ENCODE results near the gene NFAT5.

NFAT5 gene

DNA sequence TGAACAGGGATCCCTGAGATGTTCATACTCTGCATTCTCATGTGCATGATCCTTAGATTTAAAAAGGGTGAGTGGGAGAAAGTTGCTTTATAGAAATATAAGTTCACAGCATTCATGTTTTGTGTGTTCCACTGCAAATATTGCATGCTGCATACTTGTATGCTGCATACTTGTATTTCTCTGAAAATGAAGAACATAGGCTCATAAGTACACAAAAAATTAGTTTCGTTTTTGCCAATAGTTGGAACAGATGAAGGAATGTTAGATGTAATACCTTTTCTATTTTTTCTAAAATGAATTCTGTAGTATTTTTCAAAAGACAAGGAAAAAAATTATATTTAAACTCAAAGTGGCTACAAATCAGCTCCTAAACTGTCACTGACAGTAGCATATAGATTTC lies 79.0 kb downstream of the NFAT5 start:
- DNase-seq (ENCODE audit: low read depth): no peak

DNA sequence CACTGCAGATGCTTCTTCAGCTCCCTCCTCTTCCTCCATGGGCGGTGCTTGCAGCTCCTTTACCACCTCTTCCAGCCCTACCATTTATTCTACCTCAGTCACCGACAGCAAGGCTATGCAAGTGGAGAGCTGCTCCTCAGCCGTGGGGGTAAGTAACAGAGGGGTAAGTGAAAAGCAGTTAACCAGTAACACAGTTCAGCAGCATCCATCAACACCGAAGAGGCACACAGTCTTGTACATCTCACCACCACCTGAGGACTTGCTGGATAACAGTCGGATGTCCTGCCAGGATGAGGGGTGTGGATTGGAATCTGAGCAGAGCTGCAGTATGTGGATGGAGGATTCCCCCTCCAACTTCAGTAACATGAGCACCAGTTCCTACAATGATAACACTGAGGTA lies 81.3 kb downstream of the NFAT5 start:
- DNase-seq (ENCODE audit: low read depth): no peak

DNA sequence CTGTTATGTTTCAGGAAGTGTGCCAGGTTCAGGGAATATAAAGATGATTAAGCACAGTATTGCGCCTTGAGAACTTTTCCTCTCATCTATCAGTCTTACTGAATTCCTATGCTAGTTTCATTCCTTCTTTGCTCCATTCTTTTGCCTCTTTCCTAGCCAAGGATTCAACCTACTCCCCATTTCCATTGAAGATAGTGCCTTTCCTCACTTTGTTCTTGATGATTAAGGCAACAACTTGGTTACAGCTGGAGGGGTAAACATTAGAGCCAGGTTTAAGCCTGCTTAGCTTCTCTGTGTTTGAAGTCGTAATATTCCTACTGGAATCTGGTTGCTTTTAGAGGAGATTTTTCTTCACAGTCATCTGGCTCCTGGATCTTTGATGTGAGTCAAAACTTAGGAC lies 85.5 kb downstream of the NFAT5 start:
- no peak for DNase-seq (ENCODE audit: low read depth)

DNA sequence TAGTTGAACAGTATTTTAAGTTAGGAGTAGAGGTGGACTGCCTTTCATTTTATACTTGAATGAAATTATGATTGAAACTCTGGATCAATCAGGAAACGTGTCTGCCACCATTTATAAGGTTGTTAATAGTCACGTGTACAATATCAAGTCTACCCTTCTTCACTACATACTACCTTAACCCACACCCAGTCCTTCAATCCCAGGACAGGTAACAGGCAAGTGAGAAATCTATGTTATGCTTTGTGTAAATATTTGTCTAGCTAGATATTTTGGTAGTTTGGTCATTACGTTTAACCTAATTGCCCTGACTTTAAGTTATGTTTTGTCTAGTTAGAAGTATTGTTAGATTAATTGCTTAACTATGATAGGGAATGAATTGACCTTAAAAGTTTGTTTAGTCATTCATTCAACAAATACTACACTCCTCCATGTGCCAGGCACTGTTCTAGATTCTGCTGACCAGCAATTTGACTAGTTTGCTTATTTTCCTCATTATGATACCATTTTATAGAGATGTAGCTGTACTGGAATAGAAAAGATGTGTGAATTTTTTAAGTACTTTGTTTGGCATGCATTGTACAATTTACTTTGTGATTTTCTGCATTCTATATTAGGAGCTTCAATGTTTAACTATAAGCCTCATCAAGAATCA lies 88.6 kb downstream of the NFAT5 start:
- no peak for DNase-seq (ENCODE audit: low read depth)

DNA sequence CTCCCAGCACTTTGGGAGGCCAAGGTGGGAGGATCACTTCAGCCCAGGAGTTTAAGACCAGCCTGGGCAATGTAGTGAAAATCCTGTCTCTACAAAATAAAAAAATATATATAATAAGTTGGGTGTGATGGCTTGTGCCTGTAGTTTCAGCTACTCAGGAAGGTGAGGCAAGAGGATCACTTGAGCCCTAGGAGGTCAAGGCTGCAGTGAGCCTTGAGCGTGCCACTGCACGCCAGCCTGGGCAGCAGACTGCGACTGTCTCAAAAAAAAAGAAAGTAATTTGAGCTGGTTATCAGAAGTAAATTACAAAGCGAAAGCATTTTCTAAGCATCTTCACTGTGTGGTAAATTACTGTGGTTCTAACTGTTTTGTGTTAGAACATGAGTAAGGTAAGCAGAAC lies 94.4 kb downstream of the NFAT5 start:
- no peak for DNase-seq (ENCODE audit: low read depth)

DNA sequence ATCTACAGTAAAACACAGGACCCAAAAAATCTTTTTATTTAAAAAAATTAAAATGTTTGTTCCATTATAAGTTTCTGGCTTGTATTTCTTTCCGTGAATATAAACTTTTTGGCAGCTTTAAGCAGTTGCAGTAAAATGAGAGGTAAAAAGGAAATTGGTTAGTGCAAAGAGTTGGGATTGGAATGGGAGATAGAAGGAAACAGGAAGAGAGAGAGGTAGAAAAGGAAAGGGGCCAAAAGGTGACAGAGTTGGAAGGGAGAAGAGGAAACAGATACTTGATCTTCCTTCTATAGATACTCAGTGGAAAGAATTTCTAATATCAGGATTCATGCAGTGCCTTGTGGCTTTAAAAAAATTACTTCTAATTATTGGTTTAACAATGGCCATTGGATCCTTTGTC lies 97.1 kb downstream of the NFAT5 start:
- DNase-seq (ENCODE audit: low read depth): no peak

DNA sequence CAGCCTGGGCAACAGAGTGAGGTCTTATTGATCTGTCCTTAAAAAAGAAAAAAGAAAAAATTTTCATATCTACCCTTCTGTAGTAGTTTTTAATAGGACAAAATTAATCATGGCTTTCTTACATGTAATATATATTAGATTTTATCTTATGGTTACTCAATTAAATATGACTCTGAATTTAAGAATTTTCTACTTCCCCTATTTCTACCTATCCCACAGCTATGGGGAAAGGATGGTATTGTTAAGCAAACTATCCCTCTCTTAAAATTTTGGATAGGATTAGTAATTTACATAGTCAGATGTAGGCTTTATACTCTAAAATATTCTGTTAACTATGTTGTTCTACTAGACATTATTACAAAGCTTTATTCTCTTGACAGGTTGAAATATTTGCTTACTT lies 98.1 kb downstream of the NFAT5 start:
- DNase-seq (ENCODE audit: low read depth): no peak

DNA sequence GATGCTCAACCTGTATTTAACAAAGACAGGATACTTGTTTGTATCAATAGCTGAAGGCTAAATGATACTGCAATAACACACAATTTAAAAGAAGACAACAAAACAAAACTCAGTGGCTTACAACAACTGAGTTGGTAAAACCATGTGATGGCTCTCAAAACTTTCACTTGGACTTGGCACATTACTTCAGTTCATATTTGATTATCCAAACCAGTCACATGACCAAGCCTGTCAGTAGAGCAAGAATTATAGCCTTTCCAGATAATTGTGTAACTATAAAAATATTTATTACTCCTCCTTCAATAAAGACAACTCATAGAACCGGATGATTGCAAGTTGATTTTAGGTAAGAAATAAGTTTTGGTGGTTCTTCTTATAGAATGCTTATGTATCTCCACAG lies 103.8 kb downstream of the NFAT5 start:
- no peak for DNase-seq (ENCODE audit: low read depth)

DNA sequence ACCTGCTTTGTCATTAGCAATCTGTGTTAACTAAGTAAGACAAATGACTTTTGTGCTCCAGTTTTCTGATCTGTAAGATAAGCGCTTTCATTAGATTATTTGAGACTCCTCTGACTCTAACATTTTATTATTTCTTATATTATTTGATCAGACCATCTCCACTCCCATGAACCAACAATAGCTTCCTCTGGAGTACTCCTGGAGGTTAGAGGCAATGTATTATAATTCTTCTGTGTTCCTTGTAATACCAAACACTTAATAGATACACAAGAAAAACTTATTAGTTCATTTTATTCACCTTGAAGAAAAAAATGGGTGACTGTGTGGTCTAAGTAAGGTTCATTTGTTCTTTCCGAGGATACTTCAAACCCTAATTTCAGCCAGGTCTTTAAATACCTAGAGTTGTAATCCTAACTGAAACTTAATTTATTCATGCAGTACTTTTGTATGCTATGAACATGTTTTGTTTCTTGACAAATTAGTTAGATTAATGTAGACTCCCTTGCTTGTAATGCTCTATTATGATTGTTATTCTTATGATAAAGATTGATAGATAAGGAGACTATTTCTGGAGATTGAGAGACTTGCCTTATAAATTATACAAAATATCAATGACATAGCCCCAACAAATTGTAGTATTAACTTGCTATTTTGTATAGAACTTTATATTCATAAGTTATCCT lies 106.7 kb downstream of the NFAT5 start:
- no peak for DNase-seq (ENCODE audit: low read depth)

DNA sequence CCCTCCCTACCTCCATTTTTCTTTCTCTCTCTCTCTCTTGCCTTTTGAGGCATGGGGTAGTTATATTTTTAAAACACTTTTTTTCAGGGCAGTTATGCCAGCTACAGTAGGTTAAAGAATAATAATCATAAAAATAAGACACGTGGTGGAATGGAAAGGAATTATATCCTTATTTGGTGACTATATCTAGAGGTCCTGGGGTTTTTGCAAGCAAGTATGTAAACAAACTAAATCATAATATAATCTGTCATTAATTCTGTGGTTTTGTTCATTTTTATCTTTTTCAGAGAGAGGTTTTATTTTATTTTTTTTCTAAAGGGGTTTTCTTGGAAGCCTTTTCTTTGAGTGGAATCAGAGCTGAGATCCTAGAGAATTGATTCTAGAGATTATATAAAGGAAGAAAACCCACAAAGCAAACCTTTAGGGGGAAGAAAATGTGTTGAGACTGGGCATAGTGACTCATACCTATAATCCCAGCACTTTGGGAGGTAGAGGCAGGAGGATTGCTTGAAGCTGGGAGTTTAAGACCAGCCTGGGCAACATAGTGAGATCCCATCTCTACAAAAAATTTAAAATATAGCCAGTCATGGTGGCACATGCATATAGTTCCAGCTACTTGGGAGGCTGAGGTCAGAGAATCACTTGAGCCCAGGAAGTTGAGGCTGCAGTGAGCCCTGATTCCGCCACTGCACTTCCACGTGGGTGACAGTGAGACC lies 107.4 kb downstream of the NFAT5 start:
- DNase-seq (ENCODE audit: low read depth): no peak

DNA sequence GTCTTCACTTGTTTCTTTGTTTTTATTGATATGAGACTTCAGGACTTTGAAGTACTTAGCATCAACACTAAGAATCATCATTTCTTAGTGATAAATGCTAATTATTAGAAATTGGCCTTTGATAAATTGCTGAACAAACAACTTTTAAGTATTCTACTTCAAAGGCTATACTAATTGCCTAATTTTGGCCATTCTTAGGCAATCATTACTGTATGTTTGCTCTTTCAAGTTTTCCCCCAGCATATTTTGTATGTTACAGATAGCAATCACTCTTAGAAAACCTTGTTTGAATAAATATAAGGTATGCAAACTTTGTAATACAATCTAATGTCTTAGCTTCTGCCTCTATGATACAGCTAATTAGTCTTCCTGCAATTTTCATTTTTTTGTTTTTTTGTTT lies 114.6 kb downstream of the NFAT5 start:
- no peak for DNase-seq (ENCODE audit: low read depth)

DNA sequence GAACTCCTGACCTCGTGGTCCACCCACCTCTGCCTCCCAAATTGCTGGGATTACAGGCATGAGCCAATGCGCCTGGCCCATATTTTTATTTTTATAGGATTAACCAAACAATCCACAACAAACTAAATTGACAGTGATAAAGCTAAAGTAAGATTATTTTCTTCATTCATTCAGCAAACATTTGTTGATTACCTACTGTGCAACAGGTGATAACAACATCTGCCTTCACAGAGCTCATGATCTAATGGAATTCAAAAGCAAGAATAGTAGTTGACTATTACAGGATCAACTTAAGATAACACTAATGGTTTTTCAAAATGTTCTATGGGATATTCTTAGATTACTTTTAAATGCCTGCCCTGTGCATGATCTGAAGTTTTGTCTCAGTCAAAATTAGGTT lies 122.8 kb downstream of the NFAT5 start:
- no peak for DNase-seq (ENCODE audit: low read depth)

DNA sequence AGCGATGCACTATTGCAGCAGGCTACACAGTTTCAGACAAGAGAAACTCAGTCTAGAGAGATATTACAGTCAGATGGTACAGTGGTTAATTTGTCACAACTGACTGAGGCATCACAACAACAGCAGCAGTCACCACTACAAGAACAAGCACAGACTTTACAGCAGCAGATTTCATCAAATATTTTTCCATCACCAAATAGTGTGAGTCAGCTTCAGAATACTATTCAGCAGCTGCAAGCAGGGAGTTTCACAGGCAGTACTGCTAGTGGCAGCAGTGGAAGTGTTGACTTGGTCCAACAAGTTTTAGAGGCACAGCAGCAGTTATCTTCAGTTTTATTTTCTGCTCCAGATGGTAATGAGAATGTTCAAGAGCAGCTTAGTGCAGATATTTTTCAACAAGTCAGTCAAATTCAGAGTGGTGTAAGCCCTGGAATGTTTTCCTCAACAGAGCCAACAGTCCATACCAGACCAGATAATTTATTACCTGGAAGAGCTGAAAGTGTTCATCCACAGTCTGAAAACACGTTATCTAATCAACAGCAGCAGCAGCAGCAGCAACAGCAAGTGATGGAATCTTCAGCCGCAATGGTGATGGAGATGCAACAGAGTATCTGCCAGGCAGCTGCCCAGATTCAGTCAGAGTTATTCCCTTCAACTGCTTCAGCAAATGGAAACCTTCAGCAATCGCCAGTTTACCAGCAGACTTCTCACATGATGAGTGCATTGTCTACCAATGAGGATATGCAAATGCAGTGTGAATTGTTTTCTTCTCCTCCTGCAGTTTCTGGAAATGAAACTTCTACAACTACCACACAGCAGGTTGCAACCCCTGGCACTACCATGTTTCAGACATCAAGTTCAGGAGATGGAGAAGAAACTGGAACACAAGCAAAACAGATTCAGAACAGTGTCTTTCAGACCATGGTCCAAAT lies 126.5 kb downstream of the NFAT5 start:
- no peak for DNase-seq (ENCODE audit: low read depth)

DNA sequence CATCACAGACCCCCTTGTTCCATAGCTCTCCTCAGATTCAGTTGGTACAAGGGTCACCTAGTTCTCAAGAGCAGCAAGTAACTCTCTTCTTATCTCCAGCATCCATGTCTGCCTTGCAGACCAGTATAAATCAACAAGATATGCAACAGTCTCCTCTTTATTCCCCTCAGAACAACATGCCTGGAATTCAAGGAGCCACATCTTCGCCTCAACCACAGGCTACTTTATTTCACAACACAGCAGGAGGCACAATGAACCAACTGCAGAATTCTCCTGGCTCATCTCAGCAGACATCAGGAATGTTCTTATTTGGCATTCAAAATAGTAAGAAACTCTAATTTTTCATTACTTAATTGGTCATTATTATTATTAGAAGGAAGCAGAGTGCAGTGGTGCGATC lies 128.2 kb downstream of the NFAT5 start:
- no peak for DNase-seq (ENCODE audit: low read depth)

DNA sequence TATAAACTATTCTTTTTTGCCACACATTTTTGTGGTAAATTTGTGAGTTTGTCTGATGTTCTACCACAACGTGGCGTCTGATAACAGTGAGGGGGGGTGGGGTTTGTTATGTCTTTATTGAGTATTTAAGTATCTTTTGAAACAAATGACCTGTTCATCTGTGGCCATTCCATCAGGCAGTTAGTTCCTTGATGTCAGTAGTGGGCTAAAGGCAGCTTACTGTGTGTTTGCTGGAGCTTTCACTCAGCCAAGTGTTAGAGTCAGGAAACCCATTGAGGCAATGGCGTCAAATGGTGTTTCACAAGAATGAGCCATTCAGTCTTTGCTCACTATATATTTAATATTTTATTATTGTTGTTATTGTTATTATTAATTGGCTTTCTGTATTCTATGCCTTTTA lies 132.6 kb downstream of the NFAT5 start:
- DNase-seq (ENCODE audit: low read depth): no peak

DNA sequence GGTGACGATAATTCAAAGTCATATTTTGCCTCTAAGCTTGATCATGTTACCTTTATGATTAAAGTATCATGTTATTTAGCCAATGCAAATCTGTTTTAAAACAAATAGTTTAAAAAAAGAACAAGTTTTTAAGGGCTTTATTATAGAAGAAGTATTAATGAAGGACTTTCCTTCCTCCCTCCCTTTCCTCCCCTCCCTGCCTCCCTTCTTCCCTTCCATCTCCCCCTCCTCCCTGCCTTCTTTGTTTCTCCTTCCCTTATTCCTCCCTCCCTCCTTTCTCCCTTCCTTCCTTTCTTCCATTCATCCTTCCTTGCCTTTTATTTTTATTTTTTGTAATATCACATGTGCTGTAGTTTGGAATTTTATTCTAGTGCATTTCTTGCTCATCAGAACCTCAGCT lies 134.1 kb downstream of the NFAT5 start:
- no peak for DNase-seq (ENCODE audit: low read depth)

DNA sequence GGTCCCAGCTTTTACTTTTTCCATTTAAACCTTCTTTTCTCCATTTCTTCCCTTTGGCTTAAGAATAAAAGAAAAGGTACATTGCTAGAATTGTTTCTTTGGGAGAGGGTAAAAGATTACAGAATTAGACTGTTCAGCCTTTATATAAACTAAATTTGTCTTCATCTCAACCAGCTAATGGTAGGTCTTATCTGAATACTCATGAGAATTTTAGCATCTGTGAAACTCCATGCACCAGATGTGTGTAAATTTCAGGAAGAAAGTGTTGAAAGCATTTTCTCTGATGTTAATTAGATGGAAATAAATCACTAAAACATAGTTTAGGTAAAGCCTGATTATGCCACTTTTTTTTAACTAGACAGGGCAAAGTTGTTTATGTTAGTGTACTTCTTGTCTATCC lies 135.7 kb downstream of the NFAT5 start:
- DNase-seq (ENCODE audit: low read depth): no peak

DNA sequence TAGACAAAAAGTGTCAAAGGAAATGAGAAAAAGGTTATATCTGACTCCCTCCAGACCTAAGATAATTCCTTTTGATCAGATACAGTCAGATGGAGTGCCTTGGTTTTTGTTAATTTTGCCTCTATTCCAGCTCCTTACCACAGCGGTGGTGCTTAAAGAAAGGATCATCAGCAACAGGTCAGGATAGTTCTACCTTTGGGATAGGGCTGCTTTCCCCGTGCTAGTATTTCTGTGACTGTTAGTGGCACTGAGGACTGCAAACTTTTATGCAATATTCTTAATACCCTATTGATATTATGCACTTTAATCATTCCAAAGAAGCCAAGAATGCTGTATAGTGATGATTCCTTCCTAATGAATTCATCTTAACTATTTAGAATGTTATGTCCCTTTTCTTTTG lies 136.1 kb downstream of the NFAT5 start:
- no peak for DNase-seq (ENCODE audit: low read depth)

DNA sequence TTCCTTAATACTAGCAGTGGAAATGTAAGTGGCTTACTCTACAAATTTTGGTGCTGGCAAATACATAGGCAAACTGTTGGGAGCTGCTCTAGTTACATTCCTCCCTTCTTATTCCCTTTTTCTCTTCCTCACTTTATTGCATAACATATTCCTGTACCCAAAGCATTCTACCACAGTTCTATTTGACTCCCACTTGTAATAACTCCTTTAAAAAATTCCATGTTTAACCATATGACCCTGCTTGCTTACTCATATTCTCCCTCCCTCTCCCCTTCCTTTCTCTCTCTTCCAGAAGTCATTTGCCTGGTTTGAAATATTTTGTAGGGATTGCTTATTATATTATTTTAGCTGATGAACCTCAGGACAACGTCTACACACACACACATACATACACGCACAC lies 137.9 kb downstream of the NFAT5 start:
- no peak for DNase-seq (ENCODE audit: low read depth)

DNA sequence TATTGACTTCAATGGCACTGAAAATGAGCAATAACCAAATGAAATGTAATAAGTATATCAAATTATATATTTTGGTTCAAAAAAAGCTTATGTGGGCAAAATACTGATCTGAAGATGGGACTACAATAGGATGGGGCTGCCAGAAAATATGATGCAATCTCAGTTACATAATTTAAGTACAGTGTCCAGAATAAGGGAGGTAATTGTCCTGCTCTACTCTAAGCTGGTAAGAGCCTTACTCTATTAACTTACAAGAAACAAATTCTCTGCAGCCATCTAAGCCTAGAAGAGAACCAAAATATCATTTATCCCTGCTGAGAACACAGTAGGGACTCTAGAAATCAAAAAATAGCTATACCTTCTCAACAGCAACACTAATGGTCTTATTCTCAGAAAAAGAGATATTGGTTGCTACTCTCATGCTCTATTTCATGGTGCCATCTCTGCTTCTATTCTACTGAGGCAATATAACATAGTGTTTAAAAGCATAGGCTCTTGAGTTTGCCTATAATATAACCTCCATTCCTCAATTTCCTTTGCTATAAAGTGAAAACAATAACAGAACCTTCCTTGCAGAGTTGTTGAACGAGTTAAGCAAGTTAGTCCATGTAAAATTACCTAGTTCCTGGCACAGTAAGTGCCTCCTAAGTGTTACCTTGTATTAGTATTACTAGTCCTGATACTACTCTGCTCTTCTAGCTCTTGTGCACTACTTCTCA lies 140.6 kb downstream of the NFAT5 start:
- DNase-seq (ENCODE audit: low read depth): no peak

DNA sequence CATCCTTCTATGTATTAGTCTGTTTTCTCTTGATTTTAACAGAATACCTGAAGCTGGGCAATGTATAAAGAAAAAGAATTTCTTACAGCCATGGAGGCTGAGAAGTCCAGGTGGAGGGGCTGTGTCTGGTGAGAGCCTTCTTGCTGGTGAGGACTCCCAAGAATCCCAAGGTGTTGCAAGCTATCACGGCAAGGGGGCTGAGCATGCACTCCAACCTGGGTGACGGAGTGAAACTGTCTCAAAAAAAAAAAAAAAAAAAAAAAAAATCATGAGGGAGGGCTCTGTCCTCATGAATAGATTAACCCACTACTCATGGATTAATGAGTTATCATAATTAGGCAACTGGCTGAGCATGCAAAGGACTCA lies 141.2 kb downstream of the NFAT5 start:
- no peak for DNase-seq (ENCODE audit: low read depth)
